ENCODE results near the gene EPM2A.

EPM2A gene

GRCh38 chr6:145587334-145587733, 148.0 kb downstream of the EPM2A start:
- no peak for DNase-seq

- no peak for DNase-seq
These were observed 151.6 kb downstream of the EPM2A start for GRCh38 chr6:145583753-145584152.

Measured in DMS79 treated with DMSO at 0.1 percent for 48 hours (cell line).